HG03442 (cell line): ENCODE results near the gene THRA.

Experiments used
- ATAC-seq: cut with Tn5 transposase; IDR thresholded peaks from one replicate; pipeline ENCODE4 v1.9.1; 2021; ENCODE audit warnings: mild to moderate bottlenecking, moderate library complexity; ENCODE audit not compliant: unreplicated experiment

The THRA gene

DNA sequence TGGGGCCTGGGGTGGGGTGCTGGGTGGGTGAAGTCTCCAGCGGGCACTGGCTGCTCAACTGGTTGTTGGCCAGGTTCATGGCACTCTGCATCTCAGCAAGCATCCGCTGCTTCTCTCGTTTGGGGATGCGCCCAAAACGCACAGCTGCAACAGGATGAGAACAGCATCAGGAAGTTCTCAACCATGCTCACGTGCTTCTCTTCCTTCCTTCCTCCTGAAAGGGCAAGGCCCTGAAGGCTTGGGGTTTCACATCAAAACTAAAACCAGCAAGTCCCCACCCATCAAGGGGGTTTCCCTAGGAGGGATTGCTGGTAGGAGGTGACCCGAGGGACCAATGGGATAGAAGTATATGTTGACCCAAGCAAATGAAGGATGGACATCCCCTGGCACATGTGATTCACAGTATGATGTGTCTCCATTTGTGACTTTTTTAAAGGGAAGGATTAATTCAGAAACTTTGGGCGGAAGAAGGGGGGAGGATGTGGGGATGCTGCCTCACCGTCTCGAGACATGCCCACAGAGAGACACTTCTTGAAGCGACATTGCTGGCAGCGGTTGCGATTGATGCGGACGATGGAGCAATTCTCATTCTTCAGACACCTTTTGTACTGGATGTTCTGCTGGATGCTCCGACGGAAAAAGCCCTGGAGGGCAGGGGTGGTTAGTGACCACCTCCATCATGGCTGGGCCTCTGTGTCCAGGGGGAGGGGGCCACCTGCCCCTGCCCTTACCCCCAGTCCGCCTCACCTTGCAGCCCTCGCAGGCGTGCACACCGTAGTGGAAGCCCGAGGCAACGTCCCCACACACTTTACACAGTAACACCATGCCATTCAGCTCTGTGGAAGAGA, 33.4 kb downstream of the THRA start:
- peak; percentile 39 for ATAC-seq

DNA sequence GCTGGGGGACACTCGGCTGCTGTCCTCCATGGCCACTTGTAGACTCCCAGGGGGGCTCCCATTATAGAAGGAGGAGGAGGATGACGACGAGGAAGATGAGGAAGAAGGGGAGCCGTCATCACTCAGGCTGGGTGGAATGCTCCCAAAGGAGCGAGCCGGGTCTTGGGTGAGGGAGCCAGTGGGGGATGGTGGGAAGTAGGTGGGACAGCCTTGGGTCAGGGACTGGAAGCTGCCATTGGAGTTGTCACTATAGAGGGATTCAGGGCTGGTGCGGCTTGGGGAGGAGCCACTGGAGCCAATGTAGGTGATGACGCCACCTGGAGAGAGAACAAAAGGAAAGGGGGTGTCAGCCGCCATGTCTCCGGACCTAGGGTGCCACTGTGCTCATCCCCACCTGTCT, 34.3 kb downstream of the THRA start:
- ATAC-seq, result no peak

DNA sequence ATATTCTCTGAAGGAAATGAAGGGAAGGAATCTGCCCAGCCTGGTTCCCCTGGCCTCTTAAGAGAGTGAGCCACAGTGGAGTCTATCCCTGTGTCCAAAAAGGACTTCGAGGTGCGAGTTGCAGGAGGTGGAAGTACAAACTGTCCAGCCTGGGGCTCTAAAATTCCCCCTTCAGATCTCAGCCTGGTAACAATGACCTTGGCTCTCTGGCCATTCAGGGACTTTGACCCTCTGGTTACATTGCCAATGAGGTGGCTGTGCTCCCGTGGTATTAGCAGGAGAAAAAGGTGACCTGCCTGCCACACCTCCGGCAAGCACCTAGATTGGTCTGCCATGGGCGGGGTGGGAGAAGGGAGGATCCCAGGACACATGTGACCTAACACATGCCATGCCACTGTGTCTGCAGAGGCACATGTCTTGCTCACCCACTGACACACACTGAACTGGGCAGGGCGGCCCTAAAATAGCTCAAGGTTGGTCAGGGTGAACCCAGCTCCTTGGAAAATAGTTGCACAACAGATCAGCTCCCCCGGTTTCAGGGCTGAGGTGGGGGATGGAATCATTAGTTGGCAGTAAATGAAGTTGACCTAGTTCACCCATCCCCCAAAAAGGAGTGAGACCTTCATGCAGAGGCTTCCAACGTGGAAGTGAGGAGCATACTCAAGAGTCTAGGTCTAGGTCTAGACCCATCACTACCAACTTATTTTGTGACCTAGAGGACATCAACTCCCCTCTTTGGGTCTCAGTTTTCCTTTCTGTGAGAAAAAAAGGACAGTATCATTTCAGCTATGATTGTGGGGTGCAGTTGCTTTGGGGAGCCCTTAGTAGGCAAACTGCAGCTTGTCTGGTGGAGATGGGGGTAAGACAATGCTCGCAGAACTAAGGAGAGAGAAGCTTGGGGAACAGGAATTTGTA, 35.4 kb downstream of the THRA start:
- ATAC-seq, result no peak

DNA sequence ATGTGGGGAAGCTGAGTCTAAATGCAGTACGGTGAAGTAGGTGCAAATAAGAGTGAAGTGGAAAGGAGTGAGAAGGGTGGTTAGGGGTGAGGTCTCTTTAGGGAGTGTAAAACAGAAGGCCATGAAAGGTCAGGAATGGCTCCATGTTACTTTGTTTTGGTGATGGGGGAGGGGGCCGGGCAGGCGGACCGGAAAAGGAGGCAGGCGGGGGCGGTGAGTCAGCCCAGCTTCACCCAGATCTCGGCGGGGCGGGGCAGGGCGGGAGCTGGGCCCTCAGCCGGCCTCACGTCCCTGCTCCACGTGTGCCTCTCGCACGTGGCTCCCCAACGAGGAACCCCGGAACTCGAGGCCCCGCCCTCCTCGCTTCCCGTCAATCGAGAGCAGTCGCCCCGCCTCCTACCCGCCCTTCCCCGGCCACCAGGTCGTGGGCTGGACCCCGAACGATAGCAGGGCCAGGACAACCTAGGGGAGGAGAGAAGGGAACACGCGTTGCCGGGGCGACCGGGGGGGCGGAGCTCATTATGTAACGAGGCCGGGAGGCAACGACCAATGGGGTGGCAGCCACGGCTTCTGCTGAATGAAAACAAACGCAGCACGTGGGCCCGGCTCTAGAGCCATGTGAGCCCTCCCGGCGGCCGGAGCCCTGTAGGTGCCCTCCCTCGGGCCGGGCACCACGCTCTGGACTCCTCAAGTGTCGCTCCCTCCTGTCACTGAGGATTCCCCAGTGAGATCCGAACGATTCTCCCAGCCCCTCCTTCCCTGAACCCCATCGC, 36.3 kb downstream of the THRA start:
- ATAC-seq, result peak; percentile 49

DNA sequence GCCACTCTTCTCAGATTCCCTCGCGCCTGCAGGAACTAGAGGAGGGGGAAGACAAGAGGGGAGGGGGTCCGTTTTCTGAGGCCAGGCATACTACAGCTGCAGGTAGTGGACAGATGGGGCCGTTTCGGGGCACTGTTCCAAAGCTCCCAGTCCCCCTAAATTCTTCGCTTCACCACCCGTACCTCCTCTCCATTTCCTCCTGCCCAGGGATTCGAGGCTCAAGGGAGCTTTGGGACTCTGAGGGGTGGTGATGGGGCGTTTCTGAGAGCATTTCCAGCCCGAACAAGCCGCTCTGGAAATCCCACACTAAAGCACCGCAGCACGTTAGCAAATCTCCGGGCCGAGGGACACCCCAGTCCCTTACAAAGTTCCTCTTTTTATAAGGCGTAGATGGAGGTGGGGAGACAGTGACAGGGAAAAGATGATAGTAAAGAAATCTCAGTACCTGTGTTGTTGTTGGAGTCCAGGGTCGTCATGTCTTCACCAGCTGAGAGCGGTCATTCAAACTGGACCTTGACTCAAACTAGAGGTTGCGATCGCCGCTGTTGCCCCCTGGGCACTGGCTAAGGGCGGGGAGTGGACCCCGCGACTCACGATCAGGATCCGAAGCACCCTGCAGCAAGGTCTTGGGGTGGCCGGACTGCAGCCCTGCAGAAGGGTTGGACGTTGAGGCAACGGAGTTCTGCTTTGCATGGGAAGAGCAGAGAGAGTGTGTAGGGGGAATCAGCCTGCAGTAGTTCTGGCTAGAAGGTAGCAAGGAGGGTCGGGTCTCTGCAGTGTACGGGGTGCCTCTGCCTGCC, 37.1 kb downstream of the THRA start:
- no peak for ATAC-seq

DNA sequence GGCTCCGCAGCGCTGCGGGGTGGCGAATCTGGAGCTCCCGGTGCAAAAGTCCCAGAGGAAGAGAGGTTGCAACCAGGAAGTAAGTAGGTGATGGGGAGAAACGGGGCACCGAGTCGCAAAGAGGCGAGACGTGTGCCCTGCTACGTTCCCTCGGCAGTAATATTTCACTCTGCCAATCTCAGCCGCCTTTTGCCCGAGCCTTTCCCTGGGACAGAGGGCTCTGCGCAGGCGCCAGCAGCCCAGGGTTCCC, 37.6 kb downstream of the THRA start, which contains the start of gene NR1D1:
TSS of gene NR1D1 (minus strand) at position 171 of the 250 bp plus-strand sequence. CDS start 495 bp downstream, outside the sequence.
- ATAC-seq, result no peak

DNA sequence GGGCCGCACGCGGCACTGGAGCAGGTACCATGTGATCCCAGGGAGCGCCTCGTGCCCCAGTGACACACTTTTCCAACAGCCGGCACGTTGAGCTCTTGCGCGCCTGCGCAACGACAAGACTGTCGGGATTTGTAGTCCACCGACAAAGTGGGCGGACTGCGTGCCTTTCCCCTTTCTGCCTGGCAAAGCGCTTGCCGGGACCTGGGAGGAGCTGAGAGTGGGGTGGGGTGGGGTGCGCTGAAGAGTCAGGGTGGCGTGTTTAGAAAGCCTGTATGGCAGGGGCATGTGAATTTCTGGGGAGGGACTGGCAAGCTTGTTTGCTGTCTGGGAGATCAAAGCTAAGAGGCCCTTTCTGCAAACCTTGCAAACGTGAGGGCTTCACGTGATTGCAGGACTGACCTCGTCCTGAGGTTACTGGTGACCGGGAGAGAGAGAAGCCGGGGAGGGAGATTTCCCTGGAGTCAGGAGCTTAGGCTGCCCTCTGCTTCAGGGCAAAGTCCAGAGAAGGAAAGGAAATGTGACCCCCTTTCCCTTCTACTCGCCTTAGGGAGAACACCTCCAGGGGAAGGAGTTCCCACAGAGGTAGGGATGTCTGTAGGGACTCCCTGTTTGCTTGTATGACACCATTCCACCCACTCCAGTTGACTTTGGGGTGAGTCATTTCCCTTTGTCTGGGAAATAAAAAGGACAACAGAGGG, 38.1 kb downstream of the THRA start:
- ATAC-seq, result peak; percentile 31

DNA sequence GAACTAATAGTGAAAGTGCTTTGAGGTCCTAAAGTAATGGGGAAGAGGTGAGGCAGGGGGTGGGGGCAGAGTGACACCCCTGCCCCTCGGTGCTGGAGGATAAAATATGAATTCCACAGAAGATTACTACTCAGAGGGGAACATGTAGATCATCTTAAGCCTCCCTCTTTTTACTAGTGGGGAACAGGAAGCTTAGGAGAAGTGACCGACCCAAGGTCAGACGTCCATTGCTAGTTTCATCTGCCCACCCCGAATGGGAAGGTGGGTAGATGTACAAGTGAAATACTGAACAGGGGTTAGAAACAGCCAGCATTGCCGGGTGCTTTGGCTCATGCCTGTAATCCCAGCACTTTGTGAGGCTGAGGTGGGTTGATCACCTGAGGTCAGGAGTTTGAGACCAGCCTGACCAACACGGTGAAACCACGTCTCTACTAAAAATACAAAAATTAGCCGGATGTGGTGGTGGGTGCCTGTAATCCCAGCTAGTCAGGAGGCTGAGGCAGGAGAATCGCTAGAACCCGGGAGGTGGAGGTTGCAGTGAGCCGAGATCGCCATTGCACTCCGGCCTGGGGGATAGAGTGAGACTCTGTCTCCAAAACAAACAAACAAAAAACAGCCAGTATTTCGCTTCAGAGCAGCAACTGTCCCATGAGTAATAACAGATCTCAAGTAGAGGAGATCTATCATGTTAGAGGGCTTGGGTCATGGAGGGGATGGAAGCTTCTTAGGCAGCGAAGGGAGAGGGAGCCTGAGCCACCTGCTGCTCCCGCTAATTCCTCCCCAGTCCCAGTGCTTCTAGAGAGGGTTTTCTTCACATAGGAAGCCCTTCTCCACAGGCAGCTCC, 38.8 kb downstream of the THRA start:
- no peak for ATAC-seq

DNA sequence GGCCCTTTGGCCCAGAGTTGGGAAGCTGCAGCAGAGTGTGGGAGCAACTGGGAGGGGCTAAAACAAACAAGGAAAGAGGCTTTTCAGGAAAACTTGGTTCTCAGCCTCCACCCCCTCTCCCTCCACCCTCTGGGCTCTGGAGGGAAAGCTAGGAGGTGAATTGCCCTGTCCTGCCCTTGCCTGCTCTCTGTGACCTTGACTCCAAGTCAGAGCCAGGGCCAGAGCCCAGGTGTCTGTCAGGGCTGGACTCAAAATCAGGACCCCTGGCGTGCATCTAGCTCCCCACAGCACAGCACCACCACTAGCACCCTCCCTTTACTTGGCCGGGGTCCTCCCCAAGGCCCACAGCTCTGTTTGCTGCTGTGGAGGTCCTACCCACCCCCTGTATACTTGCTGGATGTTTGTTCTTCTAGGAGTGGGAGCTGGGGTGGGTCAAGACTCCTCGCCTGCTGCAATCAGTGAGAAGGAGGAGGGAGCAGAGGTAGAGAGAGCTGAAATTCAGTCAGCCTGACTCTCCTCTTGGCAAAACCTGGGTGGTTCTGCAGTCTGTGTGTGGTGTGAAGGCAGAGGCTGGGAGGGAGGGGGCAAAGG, 40.4 kb downstream of the THRA start:
- ATAC-seq, result no peak

DNA sequence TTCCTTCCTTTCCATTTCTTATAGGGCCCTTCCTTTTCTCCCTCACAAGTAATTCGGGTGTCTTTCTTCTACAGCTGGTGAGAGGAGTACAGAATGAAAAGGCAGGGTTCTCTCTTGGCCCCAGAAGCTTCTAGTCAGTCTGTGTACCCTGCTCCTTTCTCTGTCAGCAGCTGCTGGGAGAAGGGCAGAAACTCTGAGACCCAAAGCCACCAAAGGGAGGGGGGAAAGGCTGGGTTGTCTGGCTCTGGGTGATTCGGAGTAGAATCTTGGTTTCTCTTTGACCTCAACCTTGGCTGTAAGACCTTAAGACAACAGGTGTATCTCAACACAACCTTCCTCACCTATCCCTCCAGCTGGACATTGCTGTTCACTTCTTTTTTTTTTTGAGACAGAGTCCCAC, 40.9 kb downstream of the THRA start:
- no peak for ATAC-seq

DNA sequence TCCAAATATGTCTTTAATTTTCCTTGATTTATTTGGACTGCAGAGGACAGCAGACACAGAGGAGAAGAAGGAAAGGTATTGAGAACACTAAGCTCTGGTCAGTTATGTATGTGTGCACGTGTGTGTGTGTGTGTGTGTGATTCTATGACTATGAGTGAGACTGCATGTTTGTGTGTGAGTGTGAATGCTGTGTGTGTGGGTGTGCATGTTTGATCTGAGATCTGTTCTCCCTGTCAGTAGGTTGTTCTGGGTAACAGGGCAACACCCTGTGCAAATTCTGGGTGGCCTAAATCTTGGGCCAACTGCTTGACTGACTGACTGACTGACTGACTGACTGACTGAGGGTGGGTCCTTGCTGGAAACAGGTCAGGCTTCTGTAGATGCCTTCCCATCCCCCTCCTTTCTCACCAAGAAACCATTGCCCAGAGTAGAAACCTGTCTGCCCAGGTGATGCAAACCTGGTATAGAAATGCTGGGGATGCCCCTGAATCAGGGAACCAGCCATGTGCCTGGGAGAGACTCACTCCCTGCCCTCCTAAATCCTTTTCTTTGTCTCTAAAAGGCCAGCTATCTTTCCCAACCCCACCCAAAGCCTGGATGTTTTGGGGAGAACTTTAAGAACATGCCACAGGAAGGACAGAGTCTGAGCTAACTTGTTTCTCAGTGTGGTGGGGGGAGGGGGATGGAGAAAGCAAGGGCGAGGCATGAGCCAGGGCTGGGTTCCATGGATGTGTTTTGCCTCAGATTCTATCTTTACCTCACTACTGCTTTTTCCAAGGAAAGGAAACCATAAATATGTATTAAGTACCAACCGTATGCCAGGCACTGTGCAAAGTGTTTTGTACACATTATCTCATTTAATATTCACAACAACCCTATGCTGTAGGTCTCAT, 42.1 kb downstream of the THRA start:
- ATAC-seq, result no peak

DNA sequence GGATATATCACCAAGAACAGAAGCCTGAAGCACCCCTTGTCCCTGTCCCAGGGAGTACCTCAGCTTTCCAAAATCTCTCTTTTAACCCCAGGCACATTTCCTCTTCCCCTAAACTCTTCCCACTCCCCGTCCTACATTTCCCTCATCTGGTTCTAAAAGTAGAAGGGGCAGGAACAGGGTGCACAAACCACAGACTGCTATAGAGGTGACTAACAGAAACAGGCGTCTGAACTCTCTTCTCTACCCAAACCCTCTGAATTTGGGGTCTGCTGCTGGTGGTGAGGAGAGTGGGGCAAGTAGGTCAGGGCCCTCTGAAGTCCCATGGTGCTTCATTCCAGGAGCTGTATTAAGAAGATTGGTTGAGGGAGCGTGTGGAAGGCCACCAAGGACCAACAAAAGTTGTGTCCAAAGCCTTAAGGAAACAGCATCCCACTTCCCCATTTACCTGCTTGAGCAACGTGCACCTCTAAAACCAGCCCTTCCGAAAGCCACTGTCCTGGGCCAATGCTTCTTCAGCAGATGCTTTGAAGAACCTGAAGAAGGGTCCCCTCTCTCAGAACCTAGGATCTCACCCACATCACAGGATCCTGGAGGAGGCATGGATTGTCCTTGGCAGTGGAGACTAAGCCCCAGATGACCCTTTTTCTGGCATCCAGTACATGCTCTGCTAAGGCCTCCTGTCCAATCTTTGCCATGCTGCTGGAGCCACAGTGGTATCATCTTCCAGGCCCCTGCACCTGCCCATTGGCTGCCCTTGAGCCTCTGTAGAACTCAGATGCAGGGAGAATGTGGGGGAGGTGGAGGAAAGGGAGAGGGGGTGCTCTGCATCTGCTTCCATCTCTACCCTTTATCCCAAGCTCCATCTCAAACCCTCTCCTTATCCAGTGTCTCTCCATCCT, 43.3 kb downstream of the THRA start:
- ATAC-seq, result no peak

DNA sequence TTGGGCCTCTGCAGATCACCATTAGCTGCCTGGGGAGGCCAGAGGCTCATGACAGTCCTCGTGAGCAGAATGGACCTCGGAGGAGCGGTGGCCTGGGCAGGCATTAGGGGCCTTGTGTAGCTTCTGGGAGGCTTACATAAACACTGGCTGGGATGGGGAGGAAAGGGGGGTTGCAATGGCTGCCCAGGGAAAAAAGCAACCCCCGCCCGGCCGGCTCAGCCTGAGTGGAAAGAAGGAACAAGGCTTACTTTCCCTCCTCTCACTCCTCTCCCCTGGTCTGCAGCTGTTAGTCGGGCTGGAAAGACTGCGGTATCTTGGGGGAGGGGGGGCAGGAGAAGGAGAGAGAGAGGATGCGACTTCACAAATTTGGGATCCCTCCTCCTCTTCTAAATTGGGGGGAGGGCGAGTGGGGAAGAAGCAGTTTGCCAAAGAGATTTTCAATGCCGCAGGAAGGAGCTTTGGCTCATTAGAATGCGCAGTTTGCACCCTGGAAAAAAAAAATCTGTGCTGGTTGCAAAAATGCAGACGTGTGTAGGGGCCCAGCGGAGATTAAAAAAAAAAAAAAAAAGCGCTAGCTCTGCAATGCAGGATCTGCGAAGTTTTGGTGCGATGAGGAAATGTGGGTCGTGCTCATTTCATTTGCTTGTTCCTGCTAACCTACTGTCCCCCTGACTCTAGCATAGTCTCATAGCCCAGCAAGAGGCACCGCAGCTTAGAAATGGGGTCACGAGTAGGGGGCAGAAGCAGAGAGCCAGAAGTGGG, 44.2 kb downstream of the THRA start:
- no peak for ATAC-seq

DNA sequence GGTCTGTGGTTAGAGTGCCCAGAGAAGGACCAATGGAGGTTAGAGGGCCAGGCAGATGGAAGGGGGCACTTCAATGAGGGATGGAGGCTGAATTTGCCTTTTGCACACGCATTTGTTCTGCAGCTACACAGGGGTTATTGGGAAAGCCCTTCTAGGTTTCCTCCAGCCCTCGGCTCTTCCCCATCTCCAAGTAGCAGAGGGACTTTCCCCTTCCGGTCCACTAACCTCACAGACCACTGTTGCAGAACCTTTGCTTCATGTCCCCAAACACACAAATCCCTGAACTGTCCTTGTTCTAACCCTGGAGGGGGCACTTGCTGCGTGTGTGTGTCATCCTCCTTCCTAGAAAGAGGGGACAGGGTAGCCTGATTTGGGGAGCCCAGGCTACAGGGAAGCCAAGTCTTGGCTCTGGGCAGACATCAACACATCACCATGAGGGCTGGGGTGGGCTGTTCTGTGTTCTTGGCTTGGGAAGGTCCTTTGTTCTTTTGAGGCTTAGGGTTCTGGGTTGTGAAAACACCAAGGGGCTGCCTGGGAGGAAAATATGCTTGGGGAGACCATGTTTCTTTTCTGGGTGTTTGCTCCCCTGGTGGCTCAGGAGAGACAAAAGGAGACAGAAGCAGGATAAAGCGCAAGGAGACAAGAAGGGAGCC, 44.9 kb downstream of the THRA start:
- ATAC-seq, result no peak
